ENCODE results near the gene TNFSF13. TPM values are rescaled to one million over a fixed set of nuclear protein-coding genes. Genes with fewer than 3 reads are reported as not detected.

Gene TNFSF13
- total and polyA plus RNA-seq, 2 of the 4 experiments (the other 2 are of a cell fraction): 1.3 TPM; not detected in 1

GRCh38 chr17:7556627-7557026 is 1.9 kb upstream of the TNFSF13 start:
- no peak for TF ChIP-seq MXI1 (IDR thresholded peaks at IDR 0.05; ENCODE audit: borderline replicate concordance, low read depth, low read length)
- TF ChIP-seq RCOR1 (IDR thresholded peaks at IDR 0.05; ENCODE audit: insufficient replicate concordance, low read length): no peak
- TF ChIP-seq CEBPB (IDR thresholded peaks at IDR 0.05; ENCODE audit: low read depth, low read length): no peak
- no peak for TF ChIP-seq USF2 (IDR thresholded peaks at IDR 0.05; ENCODE audit: low read depth, low read length)
- TF ChIP-seq CHD1 (IDR thresholded peaks at IDR 0.05; ENCODE audit: low read depth, low read length): no peak
- no peak for TF ChIP-seq MAZ (IDR thresholded peaks at IDR 0.05; ENCODE audit: borderline replicate concordance, low read depth, low read length)
- no peak for TF ChIP-seq ELK1 (IDR thresholded peaks at IDR 0.05; ENCODE audit: borderline replicate concordance, low read depth, low read length)
- TF ChIP-seq RAD21 (IDR thresholded peaks at IDR 0.05; ENCODE audit: low read length): no peak
- TF ChIP-seq NFE2L2 (IDR thresholded peaks at IDR 0.05; ENCODE audit: low read depth, low read length): no peak
- TF ChIP-seq FOS (IDR thresholded peaks at IDR 0.05; ENCODE audit: low read depth, low read length): no peak
- TF ChIP-seq RFX5 (IDR thresholded peaks at IDR 0.05; ENCODE audit: low read depth, low read length): no peak
- TF ChIP-seq MAFK (IDR thresholded peaks at IDR 0.05; ENCODE audit: low read depth, low read length): no peak
- no peak for TF ChIP-seq BHLHE40 (IDR thresholded peaks at IDR 0.05; ENCODE audit: low read depth, low read length)
- no peak for TF ChIP-seq CTCF (conservative IDR thresholded peaks at IDR 0.05; ENCODE audit: low read depth, low read length)
- TF ChIP-seq POLR2A (IDR thresholded peaks at IDR 0.05; ENCODE audit: low read depth, low read length): no peak
- TF ChIP-seq SMC3 (IDR thresholded peaks at IDR 0.05; ENCODE audit: low read depth, low read length): no peak
- H3K9ac ChIP-seq (ENCODE audit: low read depth, low read length): no peak overlapping the region
- no peak overlapping the region for H3K14ac ChIP-seq (replicated peaks; ENCODE audit: low read depth, low read length)
- H3K9me1 ChIP-seq (ENCODE audit: insufficient read depth, low read length): no peaks in the 10 kb centered on the region
- H4K5ac ChIP-seq (ENCODE audit: low read depth, low read length): no peak overlapping the region
- no peak overlapping the region for H2BK5ac ChIP-seq (ENCODE audit: low read depth, low read length, poor library complexity, severe bottlenecking)
- no peak overlapping the region for H2AK9ac ChIP-seq (replicated peaks; ENCODE audit: low read depth, low read length, poor library complexity)
- no peak overlapping the region for H2BK120ac ChIP-seq (ENCODE audit: low read depth, low read length)
- no peak overlapping the region for H2BK20ac ChIP-seq (ENCODE audit: low read depth, low read length)
- H3K18ac ChIP-seq (ENCODE audit: low read depth, low read length): no peak overlapping the region
- no peak overlapping the region for H3K4me3 ChIP-seq (ENCODE audit: insufficient read depth, low read depth, low read length)
- no peak overlapping the region for H2AK5ac ChIP-seq (ENCODE audit: low read depth, low read length)
- peaks cover 0 to 5% of the 10 kb centered on the region in 2 experiments; a peak in 2 of 4 replicates for H3K79me1 ChIP-seq (ENCODE audit: low read depth in 1 of 2, low read length in 2 of 2)
- dilution Hi-C loops (cut with HindIII; ENCODE audit: low sequenced_read_pairs, unreplicated experiment): no loop called here
- intact Hi-C loops (cut with micrococcal nuclease): no loop called here
- no peaks in the 10 kb centered on the region for H3K36me3 ChIP-seq (ENCODE audit: control insufficient read depth, insufficient read depth, low read length)
- no peak overlapping the region for H4K91ac ChIP-seq (ENCODE audit: insufficient read depth, low read depth, low read length)
- no peak overlapping the region for H3K23ac ChIP-seq (ENCODE audit: low read depth, low read length)
- in situ Hi-C loops (cut with MboI; ENCODE audit: low sequenced_read_pairs): loop anchor here (10.0 kb wide), 1 partner anchor 202 kb away; the partner anchor contains the start of genes KCTD11 and TMEM95
- H4K20me1 ChIP-seq (ENCODE audit: insufficient read depth, low read length): no peaks in the 10 kb centered on the region
- no peak overlapping the region for H2BK15ac ChIP-seq (ENCODE audit: low read depth, low read length)
- no peak overlapping the region for H3K4ac ChIP-seq (ENCODE audit: low read depth, low read length)
- POLR2A ChIA-PET (ENCODE audit: unreplicated experiment): interaction anchor here (0.6 kb wide), 1 partner anchor 92 kb away, joined by 19 read pairs; no protein-coding TSS in a partner anchor
- H3K4me2 ChIP-seq (ENCODE audit: low read depth, low read length): no peak overlapping the region
- no peak overlapping the region for H3K56ac ChIP-seq (ENCODE audit: extremely low read depth, insufficient read depth, low read length)
- CTCF ChIA-PET: no interaction called here
- H4K8ac ChIP-seq (ENCODE audit: low read depth in 2 of 2, low read length in 2 of 2): no peak overlapping the region
- H3K9me3 ChIP-seq (ENCODE audit: control insufficient read depth, insufficient read depth, low read length): no peaks in the 10 kb centered on the region
- no peaks in the 10 kb centered on the region for H3K27me3 ChIP-seq (ENCODE audit: control insufficient read depth, insufficient read depth, low read length)
- no TSS peak for BruUV-seq (replicated peaks)
- no peak for DNase-seq
- H2AFZ ChIP-seq (replicated peaks; ENCODE audit: low read length, poor library complexity): no peak overlapping the region
- 94% methylated on average over 9 of the region's 12 CpGs; no CpG with 5 or more reads in 1 of the 2 experiments for WGBS, 2 experiments (ENCODE audit: extremely low coverage in 2 of 2, insufficient read length in 1 of 2)
- no peak for ATAC-seq (ENCODE audit: low read depth)
- peaks cover 6% of the 10 kb centered on the region; the same call in 1 of the 2 replicates for H3K4me1 ChIP-seq (ENCODE audit: control insufficient read depth, insufficient read depth, low read length)
- H3K27ac ChIP-seq (ENCODE audit: insufficient read depth, low read length): no peak overlapping the region

Measured in IMR-90 (cell line).